HG03196 (cell line): ENCODE measurements around the gene COL21A1.

Source experiments
- ATAC-seq: cut with Tn5 transposase; IDR thresholded peaks from one replicate; pipeline ENCODE4 v1.9.1; 2021; ENCODE audit not compliant: unreplicated experiment

Gene COL21A1

GRCh38 chr6:56140090-56140489 lies 107.3 kb downstream of the COL21A1 start:
- no peak for ATAC-seq

GRCh38 chr6:56115715-56116114 lies 131.7 kb downstream of the COL21A1 start:
- no peak for ATAC-seq

- no peak for ATAC-seq
Measured at GRCh38 chr6:56109149-56109548, 138.2 kb downstream of the COL21A1 start.

- ATAC-seq = no peak
Measured at GRCh38 chr6:56106231-56106630, 141.1 kb downstream of the COL21A1 start.

GRCh38 chr6:56104591-56104990 lies 142.8 kb downstream of the COL21A1 start:
- ATAC-seq = no peak

GRCh38 chr6:56102216-56102615 lies 145.2 kb downstream of the COL21A1 start:
- no peak for ATAC-seq

- no peak for ATAC-seq
Measured at GRCh38 chr6:56101141-56101553, 146.2 kb downstream of the COL21A1 start.

GRCh38 chr6:56096946-56097621 lies 150.3 kb downstream of the COL21A1 start:
- no peak for ATAC-seq

- no peak for ATAC-seq
Measured at GRCh38 chr6:56096541-56096940, 150.8 kb downstream of the COL21A1 start.

GRCh38 chr6:56093776-56094175 lies 153.6 kb downstream of the COL21A1 start:
- ATAC-seq = no peak

- ATAC-seq = no peak
Measured at GRCh38 chr6:56091159-56091869, 156.1 kb downstream of the COL21A1 start.

- ATAC-seq = no peak
Measured at GRCh38 chr6:56088641-56089040, 158.7 kb downstream of the COL21A1 start.

GRCh38 chr6:56087421-56087820 lies 160.0 kb downstream of the COL21A1 start:
- no peak for ATAC-seq

- no peak for ATAC-seq
Measured at GRCh38 chr6:56079751-56080540, 167.4 kb downstream of the COL21A1 start.

GRCh38 chr6:56076033-56076432 lies 171.3 kb downstream of the COL21A1 start:
- no peak for ATAC-seq

GRCh38 chr6:56073761-56074160 lies 173.6 kb downstream of the COL21A1 start:
- no peak for ATAC-seq

GRCh38 chr6:56073315-56073714 lies 174.1 kb downstream of the COL21A1 start:
- no peak for ATAC-seq

- ATAC-seq = no peak
Measured at GRCh38 chr6:56072856-56073255, 174.5 kb downstream of the COL21A1 start.

- ATAC-seq = no peak
Measured at GRCh38 chr6:56065408-56065807, 182.0 kb downstream of the COL21A1 start.

GRCh38 chr6:56062836-56063235 lies 184.5 kb downstream of the COL21A1 start:
- no peak for ATAC-seq

GRCh38 chr6:56058636-56059035 lies 188.7 kb downstream of the COL21A1 start:
- ATAC-seq = no peak
